SHP77 treated with DMSO at 0.1 percent for 48 hours (cell line): ENCODE results near the gene ENHO.

Source experiments
- DNase-seq: peaks from one replicate; lab custom pipeline; 2025; lab: John Stamatoyannopoulos, UW

Gene ENHO

GRCh38 chr9:34475097-34475496 lies 47.7 kb downstream of the ENHO start:
- DNase-seq: no peak
